GM21576 (cell line): ENCODE measurements around the gene VEZF1.

Source experiments
- ATAC-seq: cut with Tn5 transposase; IDR thresholded peaks from one replicate; pipeline ENCODE4 v1.9.1; 2021; ENCODE audit warnings: mild to moderate bottlenecking, moderate library complexity; ENCODE audit not compliant: unreplicated experiment

Gene VEZF1

GRCh38 chr17:57999010-57999495 lies 11.0 kb upstream of the VEZF1 start:
- ATAC-seq, result no peak

DNA sequence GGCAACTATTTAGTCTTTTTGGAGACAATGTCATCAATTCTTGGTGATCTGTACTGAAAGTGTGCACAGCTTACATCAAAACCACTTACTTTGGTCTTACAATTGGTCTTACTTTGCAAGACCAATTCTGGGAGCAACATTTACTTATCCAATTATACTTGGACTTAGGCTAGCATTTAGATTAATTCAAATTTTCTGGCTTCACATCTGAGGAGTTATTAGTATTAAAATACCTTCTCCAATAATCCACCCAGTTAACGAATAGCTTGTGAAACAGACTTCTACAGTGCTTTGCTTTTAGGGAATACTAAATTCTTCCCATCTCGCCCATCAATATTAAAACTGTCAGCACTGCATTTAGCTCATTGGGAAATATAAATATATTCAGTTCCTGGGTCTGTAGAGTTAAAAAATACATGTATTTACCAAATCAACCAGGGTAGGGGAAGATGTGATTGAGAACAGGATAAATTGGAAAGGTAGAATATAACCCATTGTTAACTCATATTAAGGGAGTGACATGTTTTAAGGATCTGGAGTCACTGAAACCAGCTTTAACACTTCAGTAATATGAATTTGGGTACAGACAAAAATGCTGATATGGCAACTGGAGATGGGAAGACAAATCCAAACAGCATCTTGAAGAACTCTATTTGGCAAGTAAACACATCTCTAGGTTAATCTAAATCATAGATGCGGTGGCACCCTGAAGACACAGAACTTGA lies 9.2 kb upstream of the VEZF1 start:
- ATAC-seq, result no peak

DNA sequence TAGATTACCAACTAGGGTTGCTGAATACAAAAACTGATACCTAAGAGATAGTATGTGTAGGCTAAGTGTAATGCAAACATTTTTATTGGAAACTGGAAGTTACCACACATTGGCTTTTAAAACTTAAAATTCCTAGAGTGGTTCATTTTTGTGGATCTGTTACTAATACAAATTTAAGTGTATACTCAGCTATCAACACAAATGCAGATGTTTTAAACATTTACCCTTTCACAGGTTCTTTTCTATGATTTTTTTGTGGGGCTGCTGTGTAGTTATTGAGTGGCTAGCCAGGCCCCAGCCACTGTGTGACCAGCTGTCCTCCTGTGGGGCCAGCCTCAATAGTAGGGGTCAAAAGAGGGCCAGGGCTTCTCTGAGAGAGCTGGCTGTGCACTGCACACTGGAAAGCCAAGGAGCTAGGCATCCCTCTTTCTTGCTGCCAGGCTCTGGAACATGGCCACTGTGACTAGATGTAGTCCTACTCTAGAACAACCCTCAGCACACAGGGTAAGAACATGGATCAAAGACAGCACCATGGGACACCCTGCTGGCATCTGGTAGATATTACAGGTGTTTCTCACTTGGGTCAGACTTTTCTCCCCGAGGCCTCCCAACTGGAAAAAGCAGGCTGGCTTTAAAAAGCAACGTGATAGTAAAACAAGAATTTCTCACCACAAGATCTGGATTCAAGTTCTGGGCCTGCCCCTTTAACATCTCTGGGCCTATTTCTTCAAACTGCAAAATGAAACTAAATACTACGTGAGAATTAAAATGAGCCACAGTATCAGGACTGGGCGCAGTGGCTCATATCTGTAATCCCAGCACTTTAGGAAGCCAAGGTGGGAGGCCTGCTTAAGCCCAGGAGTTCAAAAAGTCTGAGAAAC lies 7.3 kb upstream of the VEZF1 start:
- no peak for ATAC-seq

- ATAC-seq, result no peak
Measured at GRCh38 chr17:57994436-57994835, 6.4 kb upstream of the VEZF1 start.

- ATAC-seq, result no peak
Measured at GRCh38 chr17:57993471-57994365, 5.7 kb upstream of the VEZF1 start.

DNA sequence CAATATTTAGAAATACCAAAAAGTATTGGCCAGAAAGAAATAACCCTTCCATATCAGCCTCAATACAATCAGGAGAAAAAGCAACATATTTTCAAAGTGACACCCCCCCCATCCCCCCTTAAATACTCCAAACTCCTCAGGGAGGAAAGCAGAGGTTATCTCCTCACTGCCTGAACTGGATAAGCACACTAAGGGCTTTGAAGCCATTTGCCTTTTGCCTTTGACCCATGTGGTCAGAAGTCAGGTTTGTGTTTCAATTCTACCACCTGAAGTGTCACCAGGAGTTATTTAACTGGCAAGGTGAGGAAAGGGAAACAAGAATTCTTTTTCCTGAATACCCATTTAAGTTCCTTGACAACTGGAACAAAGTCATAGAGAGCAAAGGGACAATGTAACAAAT lies 3.5 kb upstream of the VEZF1 start:
- ATAC-seq, result no peak

- no peak for ATAC-seq
Measured at GRCh38 chr17:57990037-57990436, 2.0 kb upstream of the VEZF1 start.

DNA sequence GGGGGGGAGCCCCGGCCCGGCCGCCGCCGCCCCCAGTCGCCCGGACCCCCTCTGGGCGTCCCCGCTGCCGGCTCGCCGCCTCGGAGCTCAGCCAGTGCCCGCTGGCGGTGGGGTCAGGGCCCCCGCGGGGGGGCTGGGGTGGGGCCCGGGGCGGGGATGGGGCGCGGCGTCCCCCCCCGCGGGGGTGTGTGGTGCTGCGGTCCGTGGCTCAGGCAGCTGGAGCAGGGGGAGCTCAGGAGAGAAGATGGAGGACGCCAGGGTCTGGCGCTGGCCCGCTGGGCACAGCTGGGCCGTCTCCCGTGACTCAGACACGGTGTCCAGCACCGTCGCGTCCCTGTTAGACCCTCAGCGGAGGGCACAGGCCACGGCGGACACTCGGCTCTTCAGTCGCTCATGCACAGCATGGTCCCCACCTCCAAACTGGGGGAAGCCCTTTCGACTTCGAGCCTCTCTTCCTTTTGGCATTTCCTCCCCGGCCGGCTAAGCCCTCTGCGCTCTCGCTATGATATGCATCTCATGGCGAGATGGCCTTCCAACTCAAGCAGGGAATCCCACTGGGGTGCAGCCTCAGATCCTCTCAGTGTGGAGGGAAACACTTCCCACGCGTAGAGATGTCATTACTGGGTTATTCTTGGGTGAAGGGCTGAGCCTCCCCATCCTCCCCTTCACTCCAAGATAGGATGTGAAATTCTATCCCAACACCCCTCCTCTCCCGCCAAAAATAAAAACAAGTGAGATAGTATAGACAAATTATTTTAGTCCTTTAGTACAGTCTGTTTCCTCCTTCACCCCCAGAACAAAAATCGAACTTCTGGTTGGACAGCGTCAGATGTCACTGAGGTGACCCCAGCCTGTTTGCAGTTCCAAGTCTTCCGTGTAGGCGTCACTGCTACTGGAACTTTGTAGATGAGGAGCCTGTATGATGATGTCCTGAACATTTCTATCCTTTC lies 522 bp upstream of the VEZF1 start:
- ATAC-seq, result peak; percentile 51

DNA sequence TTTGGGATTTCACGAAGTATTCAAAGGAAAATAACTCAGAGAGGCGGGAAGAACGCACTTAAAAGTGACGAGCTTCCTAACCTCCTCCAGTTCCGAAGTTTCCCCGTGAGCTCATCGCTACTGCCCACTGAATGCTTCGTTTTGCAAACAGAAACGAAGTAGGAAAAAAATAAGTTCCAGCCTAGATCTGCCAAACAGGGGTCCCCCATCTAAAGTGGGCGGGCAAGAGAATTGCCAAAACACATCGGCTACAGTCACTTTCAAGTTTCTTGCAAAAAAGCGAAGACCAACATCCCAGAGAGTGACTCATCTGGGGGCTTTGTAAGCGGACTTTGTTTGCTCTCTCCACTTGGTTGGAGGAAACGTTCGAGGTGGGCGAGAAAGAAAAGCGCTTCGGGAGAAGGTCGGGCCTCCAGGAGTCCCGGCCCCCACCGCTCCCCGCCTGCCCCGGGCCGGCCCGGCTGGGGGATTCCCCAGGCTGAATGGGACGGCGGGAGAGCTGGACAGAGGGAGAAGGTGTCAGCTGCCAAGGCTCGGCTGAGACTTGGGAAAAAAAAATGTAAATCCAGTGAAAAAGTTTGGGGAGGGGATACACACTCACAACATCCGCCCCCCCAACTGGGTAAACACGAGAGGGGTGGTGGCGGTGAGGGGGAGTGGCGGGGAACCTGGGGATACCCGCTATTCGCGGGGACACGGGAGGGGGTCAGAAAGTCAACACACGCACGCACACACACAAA lies 1.0 kb downstream of the VEZF1 start:
- peak; percentile 17 for ATAC-seq

GRCh38 chr17:57985675-57985974 lies 2.4 kb downstream of the VEZF1 start:
- ATAC-seq, result no peak

- no peak for ATAC-seq
Measured at GRCh38 chr17:57984936-57985674, 2.9 kb downstream of the VEZF1 start.

DNA sequence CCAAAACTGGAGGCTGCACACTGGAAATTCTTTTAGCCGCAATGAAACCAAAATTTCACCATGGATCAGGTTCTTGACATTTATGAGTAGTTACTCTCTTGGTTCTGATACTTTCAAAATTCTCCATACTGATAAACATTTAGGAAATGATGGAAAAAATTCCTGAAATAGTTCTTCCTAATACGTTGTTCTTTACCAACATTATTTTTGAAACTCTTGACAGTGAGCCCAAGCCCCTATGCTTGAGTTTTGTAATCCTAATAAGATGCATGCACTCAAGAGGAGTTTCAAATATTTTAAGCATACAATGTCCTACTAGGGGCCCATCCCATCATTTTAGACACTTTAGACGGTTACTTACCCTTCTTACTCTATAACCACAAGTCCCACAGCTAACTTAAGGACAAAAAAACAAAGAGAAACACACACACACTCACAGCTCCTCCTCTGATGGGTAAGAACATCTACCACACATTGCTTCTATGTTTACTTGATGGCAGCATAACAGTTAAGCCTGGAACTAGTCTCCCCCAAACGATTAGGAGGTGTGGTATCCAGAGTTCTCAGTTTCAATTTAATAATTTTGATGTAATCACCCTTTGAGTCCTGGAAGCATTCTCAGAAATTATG lies 3.7 kb downstream of the VEZF1 start:
- no peak for ATAC-seq

GRCh38 chr17:57983446-57983845 lies 4.6 kb downstream of the VEZF1 start:
- no peak for ATAC-seq

- no peak for ATAC-seq
Measured at GRCh38 chr17:57982452-57983170, 5.4 kb downstream of the VEZF1 start.

GRCh38 chr17:57980522-57980921 lies 7.5 kb downstream of the VEZF1 start:
- ATAC-seq, result no peak

GRCh38 chr17:57979076-57979475 lies 9.0 kb downstream of the VEZF1 start:
- no peak for ATAC-seq

- no peak for ATAC-seq
Measured at GRCh38 chr17:57976594-57976993, 11.5 kb downstream of the VEZF1 start.

- no peak for ATAC-seq
Measured at GRCh38 chr17:57975044-57975443, 13.0 kb downstream of the VEZF1 start.
